ENCODE data around the gene HIGD1A. TPM values are rescaled to one million over a fixed set of nuclear protein-coding genes. Genes with fewer than 3 reads are reported as not detected.

HIGD1A gene
- total and polyA plus RNA-seq, 9 of the 15 experiments (the other 6 are each of a cell fraction or from before 2014, with no cell fraction given) = 165 to 1,185 (median 333) TPM

GRCh38 chr3:42755681-42756578 is 48.4 kb downstream of the HIGD1A start (continued):
- TF ChIP-seq TRIM24 (IDR thresholded peaks at IDR 0.05) (no peak), TGIF2 (CRISPR knock-in tag; IDR thresholded peaks at IDR 0.05) (no peak), SOX6 (IDR thresholded peaks at IDR 0.05) (no peak), CREBBP (IDR thresholded peaks at IDR 0.05; ENCODE audit: low read depth, low read length) (no peak), KDM2B (CRISPR knock-in tag; IDR thresholded peaks at IDR 0.05) (no peak), FOXJ3 (CRISPR knock-in tag; IDR thresholded peaks at IDR 0.05) (no peak), KAT8 (IDR thresholded peaks at IDR 0.05; ENCODE audit: low read depth) (no peak), FOXP1 (CRISPR knock-in tag; IDR thresholded peaks at IDR 0.05) (no peak), KLF13 (tag; IDR thresholded peaks at IDR 0.05; ENCODE audit: borderline replicate concordance, low read depth) (no peak), SMC3 (conservative IDR thresholded peaks at IDR 0.05; ENCODE audit: insufficient read depth, low read depth, low read length) (peak; percentile 72), EWSR1 (IDR thresholded peaks at IDR 0.05; ENCODE audit: borderline replicate concordance, low read depth, partially characterized antibody) (no peak), CTCF (IDR thresholded peaks at IDR 0.05 in 2 of 3, conservative IDR thresholded peaks at IDR 0.05 in 1 of 3; ENCODE audit: insufficient read depth in 2 of 3, low read depth in 1 of 3, low read length in 3 of 3) (peak; percentile 76 to 80 (median 77)), RBM15 (IDR thresholded peaks at IDR 0.05; ENCODE audit: insufficient read depth, low read length) (no peak), ZC3H4 (CRISPR knock-in tag; IDR thresholded peaks at IDR 0.05; ENCODE audit: borderline replicate concordance) (no peak), NONO (IDR thresholded peaks at IDR 0.05; ENCODE audit: low read depth in 2 of 2, low read length in 1 of 2) (no peak), ZNF740 (CRISPR knock-in tag; IDR thresholded peaks at IDR 0.05) (no peak), ZNF740 (tag; IDR thresholded peaks at IDR 0.05) (no peak), ZNF316 (IDR thresholded peaks at IDR 0.05) (peak; percentile 90), AFF1 (IDR thresholded peaks at IDR 0.05; ENCODE audit: low read depth in 1 of 2, partially characterized antibody in 2 of 2) (no peak)
